Brain microvascular endothelial cell (primary cell): Measurements from ENCODE around the gene SH3TC2.

Source experiments
- DNase-seq: peaks from one replicate; pipeline ENCODE4 v3.0.0-alpha.2; 2020
- H3K27ac ChIP-seq: fragments of 250-450 bp; sonication (Bioruptor Pico); 2 replicates; pipeline ENCODE4 v1.5.1; 2020; ENCODE audit warnings: mild to moderate bottlenecking, moderate library complexity
- H3K27me3 ChIP-seq: fragments of 250-450 bp; sonication (Bioruptor Pico); replicated peaks from 2 replicates; pipeline ENCODE4 v1.5.1; 2020; ENCODE audit warnings: mild to moderate bottlenecking
- H3K36me3 ChIP-seq: fragments of 250-450 bp; sonication (Bioruptor Pico); replicated peaks from 2 replicates; pipeline ENCODE4 v1.5.1; 2020; ENCODE audit warnings: mild to moderate bottlenecking
- H3K4me3 ChIP-seq: 2 replicates; pipeline ENCODE4 v1.5.1; 2011; ENCODE audit warnings: low read depth, mild to moderate bottlenecking, control low read depth, low read length, moderate library complexity
- CTCF ChIP-seq: IDR thresholded peaks from 2 replicates; pipeline ENCODE4 v1.5.1; 2011; ENCODE audit warnings: low read depth, mild to moderate bottlenecking, moderate library complexity, low read length, control low read depth, inconsistent platforms; ENCODE audit errors: missing control alignments
- in situ Hi-C: cut with HindIII; loops from 2 replicates; pipeline ENCODE4 v1.10.0; 2017; ENCODE audit warnings: low sequenced_read_pairs, low pct_ligation_motif_present

Gene SH3TC2

GRCh38 chr5:149012350-149012749 lies 50.5 kb downstream of the SH3TC2 start:
- H3K27me3 ChIP-seq, result no peaks in the 10 kb centered on the region
- H3K4me3 ChIP-seq, result no peak overlapping the region
- no peak for DNase-seq
- no peaks in the 10 kb centered on the region for H3K36me3 ChIP-seq
- in situ Hi-C loops, result no loop called here
- no peak for TF ChIP-seq CTCF
- no peak overlapping the region for H3K27ac ChIP-seq

GRCh38 chr5:149011728-149012127 lies 51.1 kb downstream of the SH3TC2 start:
- no peak overlapping the region for H3K27ac ChIP-seq
- no peak for DNase-seq

DNA sequence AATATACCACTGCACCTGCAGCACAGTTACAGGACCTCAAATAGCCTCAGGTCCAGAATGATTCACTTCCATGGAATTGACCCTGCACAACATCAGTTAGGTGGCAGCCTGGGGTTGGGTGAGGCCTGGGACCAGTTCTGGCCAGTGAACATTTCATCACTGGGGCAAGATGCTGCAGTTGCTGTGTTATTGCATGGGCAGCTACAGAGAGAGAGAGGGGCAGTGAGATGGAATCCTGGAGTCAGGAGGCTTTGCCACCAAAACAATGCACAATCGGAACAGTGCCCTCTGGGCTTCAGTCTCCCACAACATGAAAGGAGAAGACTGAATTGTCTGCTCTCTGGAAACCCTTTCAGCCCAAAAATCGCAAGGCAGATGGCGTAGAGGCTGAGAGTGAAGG lies 51.8 kb downstream of the SH3TC2 start:
- Histone ChIP-seq H3K36me3 (no peaks in the 10 kb centered on the region), H3K27me3 (no peaks in the 10 kb centered on the region), H3K27ac (no peak overlapping the region), H3K4me3 (no peak overlapping the region)
- no peak for DNase-seq
- in situ Hi-C loops, result no loop called here
- TF ChIP-seq CTCF, result no peak

More at GRCh38 chr5:149011728-149012127, 51.1 kb downstream of the SH3TC2 start:
- in situ Hi-C loops, result no loop called here
- no peak for TF ChIP-seq CTCF
- H3K36me3 ChIP-seq, result no peaks in the 10 kb centered on the region
- no peak overlapping the region for H3K4me3 ChIP-seq
- no peaks in the 10 kb centered on the region for H3K27me3 ChIP-seq

- DNase-seq, result no peak
- no peaks in the 10 kb centered on the region for H3K36me3 ChIP-seq
- in situ Hi-C loops, result no loop called here
These were observed 55.7 kb downstream of the SH3TC2 start for GRCh38 chr5:149007174-149007573.

GRCh38 chr5:149006426-149006825 lies 56.4 kb downstream of the SH3TC2 start:
- H3K4me3 ChIP-seq, result no peak overlapping the region
- in situ Hi-C loops, result no loop called here
- no peak for TF ChIP-seq CTCF

More at GRCh38 chr5:149007174-149007573, 55.7 kb downstream of the SH3TC2 start:
- no peak for TF ChIP-seq CTCF
- H3K27me3 ChIP-seq, result no peaks in the 10 kb centered on the region
- H3K4me3 ChIP-seq, result no peak overlapping the region
- no peak overlapping the region for H3K27ac ChIP-seq

DNA sequence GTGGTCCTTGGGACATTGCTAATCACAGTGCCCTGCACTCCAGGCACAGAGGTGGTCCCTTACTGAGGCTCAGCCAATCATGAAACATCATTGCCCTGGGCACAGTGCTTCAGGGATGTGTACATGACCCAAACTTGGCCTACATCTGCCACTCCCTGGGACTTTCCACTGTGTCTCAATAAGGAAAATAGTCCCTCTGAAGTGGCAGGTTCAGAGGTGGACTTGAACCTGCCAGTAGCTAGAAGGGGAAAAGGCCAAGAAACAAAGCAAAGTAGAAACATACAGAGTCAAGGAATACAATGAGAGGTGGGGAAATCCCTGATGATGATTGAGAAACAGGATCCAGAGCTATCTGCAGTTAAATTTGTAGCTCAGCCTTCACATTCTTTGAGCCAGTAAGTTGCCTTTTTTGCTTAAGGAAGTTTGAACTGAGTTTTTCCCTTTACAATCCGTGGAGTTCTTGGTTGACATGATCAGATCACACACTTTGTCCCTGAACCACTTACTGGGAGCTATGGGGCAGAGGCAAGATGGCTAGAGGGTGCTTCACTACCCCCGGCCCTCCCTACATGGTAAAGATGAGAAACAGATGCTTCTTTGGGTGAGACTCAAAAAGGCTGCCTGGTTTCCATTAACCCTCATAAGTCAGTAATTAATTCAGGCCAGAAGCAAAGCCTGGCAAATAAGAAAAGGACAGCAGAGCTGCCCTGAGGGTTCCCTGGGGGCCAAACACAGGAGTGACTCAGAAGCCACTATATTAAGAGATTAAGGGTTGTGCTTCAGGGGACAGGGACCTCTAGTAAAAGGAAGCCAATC lies 57.6 kb downstream of the SH3TC2 start:
- no peaks in the 10 kb centered on the region for H3K27me3 ChIP-seq
- no peak for TF ChIP-seq CTCF
- H3K4me3 ChIP-seq, result no peak overlapping the region
- H3K36me3 ChIP-seq, result no peaks in the 10 kb centered on the region
- H3K27ac ChIP-seq, result no peak overlapping the region
- no peak for DNase-seq
- in situ Hi-C loops, result no loop called here

More at GRCh38 chr5:149006426-149006825, 56.4 kb downstream of the SH3TC2 start:
- no peak for DNase-seq
- Histone ChIP-seq H3K27ac (no peak overlapping the region), H3K36me3 (no peaks in the 10 kb centered on the region), H3K27me3 (no peaks in the 10 kb centered on the region)
